HG03064 (cell line): Measurements from ENCODE around the gene EPB41L2.

Experiments
- ATAC-seq: cut with Tn5 transposase; IDR thresholded peaks from one replicate; pipeline ENCODE4 v1.9.1; 2021; ENCODE audit warnings: low read depth; ENCODE audit not compliant: unreplicated experiment

EPB41L2 gene

GRCh38 chr6:131062241-131063027, 611 bp downstream of the EPB41L2 start:
- ATAC-seq = peak; percentile 30

- ATAC-seq = no peak
These were observed 1.3 kb downstream of the EPB41L2 start for GRCh38 chr6:131061751-131062119.

- ATAC-seq = no peak
These were observed 1.8 kb downstream of the EPB41L2 start for GRCh38 chr6:131061041-131061750.

GRCh38 chr6:131060311-131060710, 2.7 kb downstream of the EPB41L2 start:
- no peak for ATAC-seq

- no peak for ATAC-seq
These were observed 3.6 kb downstream of the EPB41L2 start for GRCh38 chr6:131059486-131059885.

- no peak for ATAC-seq
These were observed 4.8 kb downstream of the EPB41L2 start for GRCh38 chr6:131058236-131058635.

- no peak for ATAC-seq
These were observed 8.4 kb downstream of the EPB41L2 start for GRCh38 chr6:131054392-131055250.

- no peak for ATAC-seq
These were observed 9.4 kb downstream of the EPB41L2 start for GRCh38 chr6:131053546-131054240.

GRCh38 chr6:131052181-131052580, 10.9 kb downstream of the EPB41L2 start:
- no peak for ATAC-seq

GRCh38 chr6:131051341-131051740, 11.7 kb downstream of the EPB41L2 start:
- no peak for ATAC-seq

GRCh38 chr6:131049608-131050007, 13.4 kb downstream of the EPB41L2 start:
- no peak for ATAC-seq

- no peak for ATAC-seq
These were observed 14.0 kb downstream of the EPB41L2 start for GRCh38 chr6:131048933-131049515.

- ATAC-seq = no peak
These were observed 14.6 kb downstream of the EPB41L2 start for GRCh38 chr6:131048459-131048858.

GRCh38 chr6:131045139-131045538, 17.9 kb downstream of the EPB41L2 start:
- no peak for ATAC-seq

GRCh38 chr6:131043902-131044447, 19.1 kb downstream of the EPB41L2 start:
- no peak for ATAC-seq

- no peak for ATAC-seq
These were observed 20.4 kb downstream of the EPB41L2 start for GRCh38 chr6:131042664-131043063.

- no peak for ATAC-seq
These were observed 21.2 kb downstream of the EPB41L2 start for GRCh38 chr6:131041814-131042213.

GRCh38 chr6:131040866-131041265, 22.2 kb downstream of the EPB41L2 start:
- ATAC-seq = no peak

GRCh38 chr6:131039345-131039680, 23.7 kb downstream of the EPB41L2 start:
- ATAC-seq = no peak
